Natural killer cell (primary cell): ENCODE measurements around the gene FYN. TPM values are rescaled to one million over a fixed set of nuclear protein-coding genes. Genes with fewer than 3 reads are reported as not detected.

ENCODE experiments used
- ATAC-seq, 3 donors: fragments of 150-1000 bp in 2 of 3; fragments of 200-7000 bp in 1 of 3; cut with Tn5 transposase; 1 replicate in 1 of 3; 2 replicates in 2 of 3; pipeline ENCODE4 v1.10.0; 2021; ENCODE audit warnings: mild to moderate bottlenecking in 2 of 3, moderate library complexity in 2 of 3
- DNase-seq, 2 donors: peaks; one replicate each; pipeline versions ENCODE4 v3.0.0 to v3.0.0-alpha.2; 2013 to 2021; ENCODE audit warnings: mixed read lengths in 1 of 2
- H3K27ac ChIP-seq: one replicate; pipeline ENCODE4 v1.5.1; 2013; ENCODE audit warnings: mild to moderate bottlenecking, low read length
- H3K27me3 ChIP-seq: one replicate; pipeline ENCODE4 v1.6.1; 2013; ENCODE audit warnings: low read length; ENCODE audit not compliant: control insufficient read depth, insufficient read depth
- H3K36me3 ChIP-seq: one replicate; pipeline ENCODE4 v1.6.1; 2013; ENCODE audit warnings: low read length; ENCODE audit not compliant: control insufficient read depth, insufficient read depth
- H3K4me1 ChIP-seq: one replicate; pipeline ENCODE4 v1.6.1; 2013; ENCODE audit warnings: low read length; ENCODE audit not compliant: control insufficient read depth, insufficient read depth
- H3K4me3 ChIP-seq: one replicate; pipeline ENCODE4 v1.5.1; 2013; ENCODE audit warnings: low read length
- H3K9me3 ChIP-seq: one replicate; pipeline ENCODE4 v1.6.1; 2013; ENCODE audit warnings: low read length; ENCODE audit not compliant: control insufficient read depth, insufficient read depth
- H3K27ac Mint-ChIP-seq, 2 donors: one replicate each; pipeline ENCODE4 v1.8.0; 2022; ENCODE audit warnings: mild to moderate bottlenecking in 2 of 2, mixed read lengths in 2 of 2, moderate library complexity in 1 of 2
- H3K27me3 Mint-ChIP-seq, 2 donors: one replicate each; pipeline ENCODE4 v1.8.0; 2022; ENCODE audit warnings: low read depth in 2 of 2, mixed read lengths in 2 of 2
- H3K36me3 Mint-ChIP-seq: one replicate; pipeline ENCODE4 v1.8.0; 2022; ENCODE audit warnings: mixed read lengths
- H3K4me1 Mint-ChIP-seq, 2 donors: one replicate each; pipeline ENCODE4 v1.8.0; 2022; ENCODE audit warnings: mixed read lengths in 2 of 2
- H3K4me3 Mint-ChIP-seq: one replicate; pipeline ENCODE4 v1.8.0; 2022; ENCODE audit warnings: mild to moderate bottlenecking, moderate library complexity, mixed read lengths
- H3K9me3 Mint-ChIP-seq, 2 donors: one replicate each; pipeline ENCODE4 v1.8.0; 2022; ENCODE audit warnings: mixed read lengths in 2 of 2
- CTCF ChIP-seq: fragments of 200-600 bp; IDR thresholded peaks from one replicate; pipeline ENCODE4 v1.8.0; 2022; ENCODE audit warnings: antibody characterized with exemption
- WGBS: methylation state at CpG from one replicate; pipeline ENCODE4 v1.1.7; 2013; ENCODE audit warnings: missing lambda C conversion rate; ENCODE audit not compliant: insufficient coverage; 5-methylcytosine and 5-hydroxymethylcytosine counted together
- intact Hi-C: fragments of 100-400 bp; cut with micrococcal nuclease; formaldehyde crosslinking; loops from one replicate; pipeline ENCODE4 v1.14.2; 2022
- total RNA-seq, 4 donors: library from RNA; stranded (reverse); fragments of 120-200 nt in 1 of 4; gene quantifications; one replicate each; pipeline versions ENCODE4 v1.2.3 to v1.2.4, GENCODE V29; 2013 to 2022

The FYN gene
- total RNA-seq, 3 donors from 2014 or later (not counting 1 experiment from before 2014, with no cell fraction given): 616 to 757 (median 713) TPM

- no peak for DNase-seq
- Mint-ChIP-seq H3K4me3 (peak overlapping the region; percentile 59), H3K27me3 (no peaks in the 10 kb centered on the region), H3K4me1 (peaks cover 80 to 95% of the 10 kb centered on the region in 2 donors), H3K27ac (peak overlapping the region; percentile 94 to 98), H3K9me3 (no peaks in the 10 kb centered on the region), H3K36me3 (peaks cover 6% of the 10 kb centered on the region)
- no peaks in the 10 kb centered on the region for H3K9me3 ChIP-seq
- H3K27me3 ChIP-seq: no peaks in the 10 kb centered on the region
- intact Hi-C loops: loop anchor here (10.0 kb wide), 1 partner anchor 189 kb away; no protein-coding TSS in a partner anchor
- no peak for ATAC-seq
- peak overlapping the region; percentile 75 for H3K27ac ChIP-seq
- no peak for TF ChIP-seq CTCF
- 58% methylated on average over 5 of the region's 5 CpGs for WGBS
- H3K4me3 ChIP-seq: no peak overlapping the region
- peaks cover 68% of the 10 kb centered on the region for H3K4me1 ChIP-seq
- H3K36me3 ChIP-seq: peaks cover 14% of the 10 kb centered on the region
These were observed 67.1 kb downstream of the FYN start for GRCh38 chr6:111806165-111806547.

- Histone ChIP-seq H3K4me3 (no peak overlapping the region), H3K27ac (peak overlapping the region; percentile 75), H3K36me3 (peaks cover 16% of the 10 kb centered on the region), H3K9me3 (no peaks in the 10 kb centered on the region), H3K4me1 (peaks cover 65% of the 10 kb centered on the region), H3K27me3 (no peaks in the 10 kb centered on the region)
- no peaks in the 10 kb centered on the region for H3K9me3 Mint-ChIP-seq
- H3K4me3 Mint-ChIP-seq: peak overlapping the region; percentile 59
- intact Hi-C loops: loop anchor here (1.0 to 10.0 kb wide), 7 partner anchors 19 to 189 kb away; no protein-coding TSS in a partner anchor
- H3K4me1 Mint-ChIP-seq: peaks cover 80 to 95% of the 10 kb centered on the region in 2 donors
- H3K27ac Mint-ChIP-seq: peak overlapping the region; percentile 94 to 98
- TF ChIP-seq CTCF: no peak
- H3K36me3 Mint-ChIP-seq: peaks cover 6% of the 10 kb centered on the region
- H3K27me3 Mint-ChIP-seq: no peaks in the 10 kb centered on the region
- peak in 1 of 2 donors; percentile 52 for DNase-seq
- ATAC-seq: peak in 1 of 3 donors; percentile 36
- 37% methylated on average over 6 of the region's 7 CpGs for WGBS
These were observed 67.6 kb downstream of the FYN start for GRCh38 chr6:111805511-111806164.

GRCh38 chr6:111804627-111805235 lies 68.5 kb downstream of the FYN start:
- peaks cover 17% of the 10 kb centered on the region for H3K36me3 ChIP-seq
- peak overlapping the region; percentile 78 for H3K4me3 Mint-ChIP-seq
- H3K4me1 Mint-ChIP-seq: peaks cover 80 to 94% of the 10 kb centered on the region in 2 donors
- peaks cover 58% of the 10 kb centered on the region for H3K4me1 ChIP-seq
- no peaks in the 10 kb centered on the region for H3K9me3 Mint-ChIP-seq
- H3K9me3 ChIP-seq: no peaks in the 10 kb centered on the region
- WGBS: 35% methylated on average over 8 of the region's 8 CpGs
- peak overlapping the region; percentile 94 to 98 for H3K27ac Mint-ChIP-seq
- intact Hi-C loops: loop anchor here (1.0 to 10.0 kb wide), 8 partner anchors 20 to 190 kb away; no protein-coding TSS in a partner anchor
- ATAC-seq: peak; percentile 76 to 85 (median 85)
- TF ChIP-seq CTCF: no peak
- H3K36me3 Mint-ChIP-seq: peaks cover 6% of the 10 kb centered on the region
- H3K27me3 ChIP-seq: no peaks in the 10 kb centered on the region
- peak overlapping the region; percentile 75 for H3K27ac ChIP-seq
- H3K4me3 ChIP-seq: no peak overlapping the region
- peak; percentile 73 to 88 for DNase-seq
- no peaks in the 10 kb centered on the region for H3K27me3 Mint-ChIP-seq
